ENCODE data around the gene CPA5.
A peak's percentile ranks its signal among the peaks of the same experiment; 100 is the strongest.

CPA5 gene

DNA sequence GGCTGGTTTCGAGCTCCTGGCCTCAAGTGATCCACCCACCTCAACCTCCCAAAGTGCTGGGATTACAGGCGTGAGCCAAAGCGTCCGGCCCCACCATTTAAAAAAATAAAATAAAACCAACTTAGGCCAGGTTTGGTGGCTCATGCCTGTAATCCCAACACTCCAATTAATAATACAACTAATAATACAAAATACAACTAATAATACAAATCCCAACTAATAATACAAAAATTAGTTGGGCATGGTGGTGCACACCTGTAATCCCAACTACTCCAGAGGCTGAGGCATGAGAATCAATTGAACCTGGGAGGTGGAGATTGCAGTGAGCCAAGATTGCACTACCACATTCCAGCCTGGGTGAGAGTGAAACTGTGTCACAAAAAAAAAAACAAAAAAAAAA is 68.6 kb downstream of the CPA5 start:
- Histone ChIP-seq H3K4ac (ENCODE audit: low read length) (no peak overlapping the region), H3K18ac (ENCODE audit: low read length) (no peak overlapping the region), H3K4me1 (ENCODE audit: control insufficient read depth in 2 of 2, insufficient read depth in 1 of 2, low read depth in 1 of 2, low read length in 2 of 2) (peaks cover 12 to 42% of the 10 kb centered on the region in 2 donors), H3K9ac (ENCODE audit: low read depth, low read length, poor library complexity) (no peak overlapping the region), H3K27me3 (ENCODE audit: control insufficient read depth in 3 of 3, insufficient read depth in 3 of 3, low read depth in 1 of 3, low read length in 3 of 3) (no peaks in the 10 kb centered on the region), H2BK5ac (ENCODE audit: low read length) (no peak overlapping the region), H3K4me2 (ENCODE audit: insufficient read depth, low read length, poor library complexity, severe bottlenecking) (no peak overlapping the region), H4K8ac (ENCODE audit: low read depth, low read length) (no peak overlapping the region), H3K9me3 (replicated peaks in 1 of 2; ENCODE audit: control insufficient read depth in 2 of 2, insufficient read depth in 1 of 2, low read depth in 1 of 2, low read length in 2 of 2) (no peaks in the 10 kb centered on the region), H3K14ac (ENCODE audit: low read length) (no peak overlapping the region), H3K36me3 (replicated peaks in 1 of 2; ENCODE audit: control insufficient read depth in 2 of 2, insufficient read depth in 2 of 2, low read length in 2 of 2) (peaks cover 0 to 2% of the 10 kb centered on the region in 2 donors), H2BK12ac (ENCODE audit: low read length) (no peak overlapping the region), H2BK120ac (ENCODE audit: low read depth, low read length) (no peak overlapping the region), H3K23ac (ENCODE audit: low read depth, low read length, poor library complexity) (no peak overlapping the region), H3K4me3 (ENCODE audit: low read length in 2 of 2) (no peak overlapping the region), H2AK5ac (ENCODE audit: low read depth, low read length) (no peak overlapping the region), H2AFZ (ENCODE audit: low read length) (no peak overlapping the region), H4K91ac (ENCODE audit: low read depth, low read length, poor library complexity) (no peak overlapping the region), H3K27ac (replicated peaks; ENCODE audit: low read length) (no peak overlapping the region), H3K79me1 (ENCODE audit: low read depth, low read length) (no peaks in the 10 kb centered on the region), H2BK15ac (ENCODE audit: low read length) (no peak overlapping the region)
- no CpG with 5 or more reads among the region's 4 CpGs for WGBS, 2 donors (ENCODE audit: extremely low coverage in 2 of 2, insufficient read length in 2 of 2, insufficient replicate concordance in 1 of 2)
- DNase-seq (ENCODE audit: low spot score) = no peak

DNA sequence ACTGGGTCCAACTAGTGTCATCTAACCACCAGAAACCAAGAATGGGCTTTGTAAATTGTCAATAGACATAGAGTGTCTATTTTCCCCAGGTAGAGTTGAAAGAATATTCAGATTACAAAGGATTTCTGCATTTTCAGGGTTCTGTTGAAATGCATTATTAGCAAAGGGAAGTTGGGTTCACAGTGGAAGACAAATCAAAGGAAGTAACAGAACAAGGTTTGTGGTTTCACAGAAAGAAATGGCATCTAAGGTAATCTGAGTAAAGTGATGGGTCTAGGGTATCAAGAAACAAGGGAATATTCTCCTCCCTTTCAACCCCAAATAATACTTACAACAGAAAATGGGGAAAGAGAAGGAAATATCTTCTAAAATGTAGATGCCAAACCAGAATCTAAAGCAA is 70.4 kb downstream of the CPA5 start:
- no peaks in the 10 kb centered on the region for H3K27me3 ChIP-seq (ENCODE audit: control insufficient read depth in 3 of 3, insufficient read depth in 3 of 3, low read depth in 1 of 3, low read length in 3 of 3)
- H2AK5ac ChIP-seq (ENCODE audit: low read depth, low read length) = no peak overlapping the region
- no peak overlapping the region for H2BK12ac ChIP-seq (ENCODE audit: low read length)
- no peak overlapping the region for H4K8ac ChIP-seq (ENCODE audit: low read depth, low read length)
- no peak overlapping the region for H4K91ac ChIP-seq (ENCODE audit: low read depth, low read length, poor library complexity)
- no peaks in the 10 kb centered on the region for H3K9me3 ChIP-seq (replicated peaks in 1 of 2; ENCODE audit: control insufficient read depth in 2 of 2, insufficient read depth in 1 of 2, low read depth in 1 of 2, low read length in 2 of 2)
- H3K4ac ChIP-seq (ENCODE audit: low read length) = no peak overlapping the region
- no peak overlapping the region for H3K27ac ChIP-seq (replicated peaks; ENCODE audit: low read length)
- H2BK5ac ChIP-seq (ENCODE audit: low read length) = no peak overlapping the region
- no peaks in the 10 kb centered on the region for H3K36me3 ChIP-seq (replicated peaks in 1 of 2; ENCODE audit: control insufficient read depth in 2 of 2, insufficient read depth in 2 of 2, low read length in 2 of 2)
- no peak overlapping the region for H2AFZ ChIP-seq (ENCODE audit: low read length)
- H3K4me1 ChIP-seq (ENCODE audit: control insufficient read depth in 2 of 2, insufficient read depth in 1 of 2, low read depth in 1 of 2, low read length in 2 of 2) = peaks cover 14 to 35% of the 10 kb centered on the region in 2 donors
- H2BK120ac ChIP-seq (ENCODE audit: low read depth, low read length) = no peak overlapping the region
- H3K14ac ChIP-seq (ENCODE audit: low read length) = no peak overlapping the region
- H3K9ac ChIP-seq (ENCODE audit: low read depth, low read length, poor library complexity) = no peak overlapping the region
- H2BK15ac ChIP-seq (ENCODE audit: low read length) = no peak overlapping the region
- H3K23ac ChIP-seq (ENCODE audit: low read depth, low read length, poor library complexity) = no peak overlapping the region
- no peaks in the 10 kb centered on the region for H3K79me1 ChIP-seq (ENCODE audit: low read depth, low read length)
- DNase-seq (ENCODE audit: low spot score) = no peak
- H3K4me2 ChIP-seq (ENCODE audit: insufficient read depth, low read length, poor library complexity, severe bottlenecking) = no peak overlapping the region
- H3K4me3 ChIP-seq (ENCODE audit: low read length in 2 of 2) = no peak overlapping the region
- H3K18ac ChIP-seq (ENCODE audit: low read length) = no peak overlapping the region

DNA sequence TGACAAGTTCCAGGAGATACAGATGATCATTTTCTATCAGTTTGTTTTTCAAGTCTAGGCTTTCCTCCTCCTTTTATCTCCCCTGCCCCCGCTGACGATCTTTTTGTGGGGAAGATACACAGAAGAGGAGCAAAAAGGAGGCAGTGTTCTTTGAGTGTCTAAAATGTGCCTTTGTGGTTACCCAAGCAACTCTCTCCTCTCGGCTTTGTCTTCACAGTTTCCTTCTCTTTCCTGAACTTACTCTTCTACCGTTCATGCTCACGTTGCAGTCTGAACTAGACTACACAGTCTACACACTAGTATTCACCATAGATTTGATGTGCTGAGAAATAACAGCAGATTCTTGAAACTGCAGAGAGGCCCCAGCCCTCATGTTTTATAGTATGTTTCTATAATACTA is 72.6 kb downstream of the CPA5 start:
- H2BK5ac ChIP-seq (ENCODE audit: low read length) = no peak overlapping the region
- H3K4me3 ChIP-seq (ENCODE audit: low read length in 2 of 2) = no peak overlapping the region
- H4K91ac ChIP-seq (ENCODE audit: low read depth, low read length, poor library complexity) = no peak overlapping the region
- H3K79me1 ChIP-seq (ENCODE audit: low read depth, low read length) = no peaks in the 10 kb centered on the region
- H3K18ac ChIP-seq (ENCODE audit: low read length) = no peak overlapping the region
- no peak overlapping the region for H3K9ac ChIP-seq (ENCODE audit: low read depth, low read length, poor library complexity)
- H2AFZ ChIP-seq (ENCODE audit: low read length) = peak overlapping the region; percentile 55
- no peaks in the 10 kb centered on the region for H3K9me3 ChIP-seq (replicated peaks in 1 of 2; ENCODE audit: control insufficient read depth in 2 of 2, insufficient read depth in 1 of 2, low read depth in 1 of 2, low read length in 2 of 2)
- no peak overlapping the region for H2BK120ac ChIP-seq (ENCODE audit: low read depth, low read length)
- no peaks in the 10 kb centered on the region for H3K27me3 ChIP-seq (ENCODE audit: control insufficient read depth in 3 of 3, insufficient read depth in 3 of 3, low read depth in 1 of 3, low read length in 3 of 3)
- DNase-seq (ENCODE audit: low spot score) = no peak
- H2AK5ac ChIP-seq (ENCODE audit: low read depth, low read length) = no peak overlapping the region
- H3K36me3 ChIP-seq (replicated peaks in 1 of 2; ENCODE audit: control insufficient read depth in 2 of 2, insufficient read depth in 2 of 2, low read length in 2 of 2) = no peaks in the 10 kb centered on the region
- no peak overlapping the region for H3K23ac ChIP-seq (ENCODE audit: low read depth, low read length, poor library complexity)
- no CpG with 5 or more reads among the region's 5 CpGs for WGBS, 2 donors (ENCODE audit: extremely low coverage in 2 of 2, insufficient read length in 2 of 2, insufficient replicate concordance in 1 of 2)
- H2BK15ac ChIP-seq (ENCODE audit: low read length) = no peak overlapping the region
- no peak overlapping the region for H3K27ac ChIP-seq (replicated peaks; ENCODE audit: low read length)
- H2BK12ac ChIP-seq (ENCODE audit: low read length) = no peak overlapping the region
- no peak overlapping the region for H3K4ac ChIP-seq (ENCODE audit: low read length)
- H3K14ac ChIP-seq (ENCODE audit: low read length) = no peak overlapping the region
- peaks cover 16 to 36% of the 10 kb centered on the region in 2 donors for H3K4me1 ChIP-seq (ENCODE audit: control insufficient read depth in 2 of 2, insufficient read depth in 1 of 2, low read depth in 1 of 2, low read length in 2 of 2)
- H4K8ac ChIP-seq (ENCODE audit: low read depth, low read length) = no peak overlapping the region
- no peak overlapping the region for H3K4me2 ChIP-seq (ENCODE audit: insufficient read depth, low read length, poor library complexity, severe bottlenecking)

GRCh38 chr7:130418306-130418705 is 73.7 kb downstream of the CPA5 start:
- Histone ChIP-seq H3K36me3 (replicated peaks in 1 of 2; ENCODE audit: control insufficient read depth in 2 of 2, insufficient read depth in 2 of 2, low read length in 2 of 2) (no peaks in the 10 kb centered on the region), H2BK12ac (ENCODE audit: low read length) (no peak overlapping the region), H3K4me1 (ENCODE audit: control insufficient read depth in 2 of 2, insufficient read depth in 1 of 2, low read depth in 1 of 2, low read length in 2 of 2) (peaks cover 14 to 35% of the 10 kb centered on the region in 2 donors), H3K9ac (ENCODE audit: low read depth, low read length, poor library complexity) (no peak overlapping the region), H3K18ac (ENCODE audit: low read length) (no peak overlapping the region), H2BK15ac (ENCODE audit: low read length) (no peak overlapping the region), H3K79me1 (ENCODE audit: low read depth, low read length) (no peaks in the 10 kb centered on the region), H3K23ac (ENCODE audit: low read depth, low read length, poor library complexity) (no peak overlapping the region), H4K8ac (ENCODE audit: low read depth, low read length) (no peak overlapping the region), H3K14ac (ENCODE audit: low read length) (no peak overlapping the region), H3K4ac (ENCODE audit: low read length) (no peak overlapping the region), H3K27ac (replicated peaks; ENCODE audit: low read length) (no peak overlapping the region), H2BK120ac (ENCODE audit: low read depth, low read length) (no peak overlapping the region), H3K4me2 (ENCODE audit: insufficient read depth, low read length, poor library complexity, severe bottlenecking) (no peak overlapping the region), H4K91ac (ENCODE audit: low read depth, low read length, poor library complexity) (no peak overlapping the region), H3K4me3 (ENCODE audit: low read length in 2 of 2) (no peak overlapping the region), H2BK5ac (ENCODE audit: low read length) (no peak overlapping the region), H3K27me3 (ENCODE audit: control insufficient read depth in 3 of 3, insufficient read depth in 3 of 3, low read depth in 1 of 3, low read length in 3 of 3) (no peaks in the 10 kb centered on the region), H2AFZ (ENCODE audit: low read length) (no peak overlapping the region), H3K9me3 (replicated peaks in 1 of 2; ENCODE audit: control insufficient read depth in 2 of 2, insufficient read depth in 1 of 2, low read depth in 1 of 2, low read length in 2 of 2) (no peaks in the 10 kb centered on the region), H2AK5ac (ENCODE audit: low read depth, low read length) (no peak overlapping the region)
- no peak for DNase-seq (ENCODE audit: low spot score)
- WGBS, 2 donors (ENCODE audit: extremely low coverage in 2 of 2, insufficient read length in 2 of 2, insufficient replicate concordance in 1 of 2) = no CpG with 5 or more reads among the region's 7 CpGs
